Activated T-cell treated with anti-CD3 and anti-CD28 coated beads, Interleukin-2, amount 50 U/mL, for 48 hours (primary cell): ENCODE data around the gene MSX1.
A peak's percentile ranks its signal among the peaks of the same experiment; 100 is the strongest.
"Not testable (repeated sequence)": the region's sequence is repeated elsewhere in the genome, so short reads cannot be mapped to it uniquely, and the experiment has no call there.

Source experiments
- DNase-seq, 2 experiments: peaks; one replicate each; pipeline ENCODE4 v3.0.0-alpha.2; 2020

MSX1 gene

DNA sequence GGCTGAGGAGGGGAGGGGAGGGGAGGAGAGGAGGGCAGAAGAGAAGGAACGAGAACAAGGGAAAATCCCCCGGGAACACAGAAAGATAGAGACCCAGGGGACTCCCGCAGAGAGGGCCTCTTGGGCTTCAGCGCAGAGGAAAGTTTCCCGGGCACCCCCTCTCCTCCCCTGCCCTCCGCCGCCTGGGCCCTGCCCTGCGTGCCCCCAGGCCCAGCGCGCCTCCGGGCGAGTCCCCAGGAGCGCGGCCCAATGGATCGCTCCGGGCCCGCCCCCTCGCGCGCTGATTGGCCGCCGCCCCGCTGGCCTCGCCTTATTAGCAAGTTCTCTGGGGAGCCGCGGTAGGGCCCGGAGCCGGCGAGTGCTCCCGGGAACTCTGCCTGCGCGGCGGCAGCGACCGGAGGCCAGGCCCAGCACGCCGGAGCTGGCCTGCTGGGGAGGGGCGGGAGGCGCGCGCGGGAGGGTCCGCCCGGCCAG is at the start of gene MSX1:
Gene MSX1 (plus strand): TSS at position 341 of the 474 bp plus-strand sequence. CDS start 235 bp downstream, outside the sequence.
- peak; percentile 67 to 69 for DNase-seq

DNA sequence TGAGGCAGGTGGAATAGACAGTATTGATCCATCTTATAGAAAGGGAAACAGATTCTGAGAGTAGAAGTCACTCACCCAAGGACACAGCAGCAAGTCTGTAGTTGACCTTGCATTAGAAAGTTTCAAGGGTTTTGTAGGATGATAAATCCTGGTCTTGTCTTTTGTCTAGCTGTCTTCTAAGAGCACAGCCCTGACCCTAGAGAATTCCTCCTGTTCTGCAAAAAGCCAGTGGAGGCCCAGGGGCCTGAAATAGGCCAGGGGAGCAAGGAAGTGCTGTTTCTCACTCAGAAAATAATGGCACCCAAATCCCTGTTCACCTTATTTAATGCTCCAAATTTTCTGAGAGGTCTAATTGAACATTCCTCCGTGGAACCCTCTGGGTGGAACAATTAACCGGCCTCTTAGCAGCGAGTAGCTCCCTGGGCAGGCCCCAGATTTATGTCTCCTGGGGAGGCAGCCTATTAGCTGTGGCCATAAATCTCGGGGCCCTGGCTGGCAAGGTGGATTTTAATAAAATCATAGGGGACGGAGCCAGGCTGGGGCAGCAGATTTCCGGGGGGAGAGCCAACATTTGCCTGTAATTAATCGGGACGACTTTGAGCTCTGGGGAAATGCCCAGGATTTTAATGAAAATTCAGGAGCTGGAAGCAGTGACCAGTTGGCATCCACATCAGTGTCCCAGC is 49.2 kb upstream of the MSX1 start:
- no peak for DNase-seq

DNA sequence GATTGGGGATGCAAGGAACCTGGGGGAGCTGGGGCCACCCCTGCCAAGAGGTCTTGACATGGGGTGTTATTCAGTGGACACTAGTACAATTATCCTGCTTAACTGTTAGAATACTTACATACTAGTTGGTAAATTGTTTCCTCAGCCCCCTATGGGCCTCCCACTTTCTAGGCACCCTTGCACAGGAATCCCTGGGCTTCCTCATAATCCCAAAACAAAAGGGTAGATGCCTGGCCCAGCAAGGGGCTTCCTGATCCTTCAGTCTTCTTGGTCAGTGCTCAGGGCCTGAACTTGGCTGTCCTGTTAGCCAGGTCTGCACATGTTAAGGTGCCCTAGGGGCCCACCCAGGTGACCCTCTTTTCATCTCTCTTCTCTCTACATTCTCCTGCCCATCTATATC is 48.7 kb upstream of the MSX1 start:
- DNase-seq = no peak

DNA sequence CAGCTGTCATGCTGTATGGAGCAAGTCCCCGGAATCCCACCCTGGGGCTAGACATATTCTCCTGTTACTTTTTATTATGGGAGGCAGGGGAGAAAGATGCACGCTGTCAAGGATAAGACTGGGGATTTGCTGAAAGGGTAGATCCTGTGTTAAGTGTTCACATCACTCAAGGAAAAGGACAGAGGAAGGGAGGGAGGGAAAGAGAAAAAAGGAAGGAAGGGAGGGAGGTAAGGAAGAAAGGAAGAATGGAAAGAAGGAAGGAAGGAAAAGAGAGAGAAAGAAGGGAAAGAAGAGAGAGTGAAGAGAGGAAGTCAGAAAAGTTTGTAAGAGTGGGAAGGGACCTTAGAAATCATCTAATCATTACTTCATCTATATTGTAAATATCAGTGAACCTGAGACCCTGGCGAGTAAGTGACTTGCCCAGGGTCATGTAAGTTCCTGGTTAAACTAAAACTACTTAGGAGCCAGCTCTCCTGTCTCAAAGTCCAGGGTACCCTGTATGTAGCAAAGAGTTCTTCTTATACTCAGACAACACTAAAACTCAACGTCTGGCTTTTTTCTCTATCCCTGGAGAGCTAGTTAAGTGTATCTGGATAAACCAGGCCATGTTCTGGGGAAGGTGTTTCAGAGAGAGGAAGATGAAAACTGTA is 47.2 kb upstream of the MSX1 start:
- DNase-seq = no peak

DNA sequence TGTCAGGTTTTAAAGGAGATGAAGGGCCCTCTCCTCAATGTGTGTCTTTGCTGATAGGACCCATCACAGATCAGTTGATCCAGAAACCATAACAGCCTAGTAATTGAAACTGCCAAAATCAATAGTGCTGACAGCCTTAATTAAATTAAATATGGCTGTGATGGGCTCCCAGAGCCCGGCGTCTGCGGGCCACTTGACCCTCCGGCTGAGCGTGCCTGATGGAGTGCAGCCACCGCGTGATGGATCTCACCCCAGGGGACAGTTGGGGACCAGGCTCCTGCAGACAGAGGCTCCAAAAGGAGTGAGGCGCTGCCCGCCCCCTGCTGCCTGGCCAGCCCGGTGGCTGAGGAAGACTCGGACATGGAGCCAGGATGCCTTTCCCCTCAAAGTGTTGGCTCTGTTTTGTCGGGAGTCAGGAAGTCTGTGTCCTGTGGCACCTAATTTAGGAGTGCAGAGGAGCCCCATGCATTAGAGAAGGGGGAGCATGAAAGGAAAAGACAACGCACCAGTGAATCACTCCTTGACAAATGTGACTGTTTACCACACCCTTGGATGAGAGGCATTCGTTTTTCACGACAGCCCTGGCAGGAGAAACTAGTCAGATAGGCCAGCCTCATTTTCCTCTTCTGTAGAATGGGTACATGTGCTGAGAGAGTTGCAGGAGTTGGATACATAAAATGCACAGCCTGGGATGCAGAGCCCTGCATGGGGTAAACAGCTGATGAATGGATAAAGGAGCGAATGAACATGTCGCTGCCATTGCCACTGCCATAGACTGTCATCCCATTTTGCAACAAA is 40.9 kb upstream of the MSX1 start:
- DNase-seq = no peak

DNA sequence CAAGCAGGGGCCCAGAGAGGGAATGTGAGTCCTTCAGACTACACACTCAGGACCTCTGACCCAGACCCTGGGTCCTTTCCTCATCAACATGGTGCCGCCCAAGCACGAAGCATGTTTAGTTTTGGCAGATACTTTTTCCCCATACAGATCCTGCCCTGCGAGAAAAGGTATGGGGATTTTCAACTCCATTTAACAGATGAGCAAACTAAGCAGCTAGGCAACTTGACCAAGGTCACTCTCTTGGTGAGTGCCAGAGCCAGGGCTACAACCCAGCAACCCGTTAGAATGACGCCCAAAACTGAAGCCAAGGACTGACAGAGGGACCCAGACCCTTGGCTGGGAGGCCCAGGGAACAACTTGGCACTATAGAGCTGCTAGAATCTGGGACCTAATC is 40.3 kb upstream of the MSX1 start:
- no peak for DNase-seq

DNA sequence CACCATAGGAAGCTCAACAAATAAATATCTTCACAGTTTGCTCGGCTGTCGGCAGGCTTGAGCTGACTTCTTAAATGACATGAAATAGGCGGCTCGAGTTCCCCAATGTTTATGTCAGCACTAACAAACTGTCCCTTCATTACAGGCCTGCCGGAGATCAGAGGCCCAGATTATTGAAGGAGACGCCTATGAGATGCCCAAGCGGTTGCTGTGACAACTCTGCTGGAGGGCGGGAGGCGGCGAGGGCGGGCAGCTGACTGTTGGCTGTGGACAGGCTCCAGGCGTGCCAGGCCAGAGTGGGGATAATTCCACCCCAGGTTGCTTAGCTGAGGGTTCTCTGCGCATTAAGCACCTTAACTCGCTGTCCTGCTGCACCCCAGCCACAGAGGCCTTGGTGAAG is 39.2 kb upstream of the MSX1 start:
- DNase-seq = no peak

DNA sequence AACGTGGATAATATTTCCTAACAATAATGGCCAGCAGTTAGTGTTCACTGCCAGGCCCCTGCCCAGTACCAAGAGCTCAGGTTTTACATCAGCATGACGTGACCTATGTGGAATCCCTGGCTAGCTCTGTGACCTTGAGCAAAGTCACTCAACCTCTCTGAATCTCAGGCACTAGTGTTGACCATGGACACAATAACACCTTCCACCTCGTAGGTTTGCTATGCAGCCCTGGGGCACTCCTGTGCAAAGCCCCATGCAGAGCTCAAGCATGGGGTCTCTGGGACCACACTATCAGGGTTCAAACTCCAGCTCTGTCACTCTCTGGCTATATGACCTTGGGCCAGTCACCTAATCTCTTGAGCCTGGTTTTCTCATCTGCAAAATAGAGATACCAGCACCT is 38.7 kb upstream of the MSX1 start:
- no peak for DNase-seq

DNA sequence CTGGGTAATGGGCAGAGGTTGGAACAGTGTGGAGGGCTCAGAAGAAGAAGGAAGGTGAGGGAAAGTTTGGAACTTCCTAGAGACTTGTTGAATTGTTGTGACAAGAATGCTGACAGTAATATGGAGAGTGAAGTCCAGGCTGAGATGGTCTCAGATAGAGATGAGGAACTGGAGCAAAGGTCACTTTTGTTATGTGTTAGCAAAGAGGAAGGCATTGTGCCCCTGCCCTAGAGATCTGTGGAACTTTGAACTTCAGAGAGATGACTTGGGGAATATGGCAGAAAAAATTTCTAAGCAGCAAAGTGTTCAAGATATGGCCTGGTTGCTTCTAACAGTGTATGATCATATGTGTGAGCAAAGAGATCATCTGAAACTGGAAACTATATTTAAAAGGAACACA is 37.9 kb upstream of the MSX1 start:
- no peak for DNase-seq

DNA sequence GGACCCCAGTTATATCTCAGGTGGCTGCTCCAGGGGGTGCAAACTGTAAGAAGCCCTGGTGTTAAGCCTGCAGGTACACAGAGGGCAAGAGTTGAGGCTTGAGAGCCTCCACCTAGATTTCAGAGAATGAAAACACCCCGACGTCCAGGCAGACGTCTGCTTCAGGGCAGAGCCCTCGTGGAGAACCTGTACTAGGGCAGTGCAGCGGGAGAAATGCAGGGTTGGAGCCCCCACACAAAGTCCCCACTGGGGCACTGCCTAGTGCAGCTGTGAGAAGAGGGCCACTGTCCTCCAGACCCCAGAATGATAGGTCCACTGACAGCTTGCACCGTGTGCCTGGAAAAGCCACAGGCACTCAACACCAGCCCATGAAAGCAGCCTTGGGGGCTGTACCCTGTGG is 37.2 kb upstream of the MSX1 start:
- not testable (repeated sequence) for DNase-seq

DNA sequence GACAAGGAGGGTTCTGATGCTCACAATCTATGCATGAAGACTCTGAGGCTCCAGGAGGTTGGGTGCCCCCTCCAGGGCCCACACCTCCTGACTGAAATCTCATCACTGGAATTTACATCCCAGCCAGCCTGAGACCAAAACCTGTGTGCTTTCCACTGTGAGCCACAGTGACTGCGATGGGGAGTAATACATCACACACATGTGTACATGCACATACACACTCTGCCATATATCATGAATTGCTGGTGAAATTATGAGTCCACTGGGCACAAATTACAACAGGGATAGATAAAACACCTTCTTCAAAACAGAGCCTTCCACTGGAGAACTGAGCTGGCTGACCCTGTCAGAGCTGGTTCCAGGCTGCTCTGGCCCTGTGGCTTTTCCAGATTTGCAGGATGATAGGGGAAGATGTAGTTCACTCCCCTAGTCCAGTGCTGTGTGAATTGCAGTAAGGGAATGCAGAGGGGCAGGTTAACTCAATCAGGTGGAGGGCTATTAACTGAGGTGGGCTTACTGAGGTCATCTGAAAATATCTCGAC is 35.8 kb upstream of the MSX1 start:
- no peak for DNase-seq

DNA sequence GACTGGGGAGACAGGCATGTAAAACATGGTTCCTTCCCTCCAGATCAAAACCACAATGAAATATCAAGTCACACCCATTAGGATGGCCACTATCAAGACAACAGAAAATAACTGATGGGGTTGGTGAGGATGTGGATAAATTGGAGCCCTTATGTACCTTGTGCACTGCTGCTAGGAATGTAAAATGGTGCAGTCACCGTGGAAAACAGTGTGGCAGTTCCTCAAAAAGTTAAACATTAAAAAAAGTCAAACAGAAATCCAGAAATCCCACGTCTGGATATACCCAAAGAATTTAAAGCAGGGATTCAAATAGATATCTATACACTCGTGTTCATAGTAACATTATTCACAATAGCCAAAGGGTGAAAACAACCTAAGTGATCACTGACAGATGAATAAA is 35.2 kb upstream of the MSX1 start:
- DNase-seq = no peak

DNA sequence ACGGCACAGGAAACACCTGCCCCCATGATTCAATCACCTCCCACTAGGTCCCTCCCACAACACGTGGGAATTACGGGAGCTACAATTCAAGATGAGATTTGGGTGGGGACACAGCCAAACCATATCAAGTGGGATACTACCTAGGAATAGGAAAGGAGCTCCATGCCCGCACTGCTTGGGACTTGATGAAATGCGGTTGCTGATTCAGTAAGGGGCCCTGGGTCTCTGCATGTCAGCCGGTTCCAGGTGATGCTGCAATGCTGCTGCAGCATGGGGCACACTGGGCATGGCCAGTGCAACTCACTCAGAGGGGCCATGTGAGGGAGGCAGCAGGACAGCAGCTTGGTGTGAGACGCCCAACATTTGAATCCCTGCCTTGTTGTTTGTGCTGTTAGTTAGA is 34.0 kb upstream of the MSX1 start:
- DNase-seq = no peak

DNA sequence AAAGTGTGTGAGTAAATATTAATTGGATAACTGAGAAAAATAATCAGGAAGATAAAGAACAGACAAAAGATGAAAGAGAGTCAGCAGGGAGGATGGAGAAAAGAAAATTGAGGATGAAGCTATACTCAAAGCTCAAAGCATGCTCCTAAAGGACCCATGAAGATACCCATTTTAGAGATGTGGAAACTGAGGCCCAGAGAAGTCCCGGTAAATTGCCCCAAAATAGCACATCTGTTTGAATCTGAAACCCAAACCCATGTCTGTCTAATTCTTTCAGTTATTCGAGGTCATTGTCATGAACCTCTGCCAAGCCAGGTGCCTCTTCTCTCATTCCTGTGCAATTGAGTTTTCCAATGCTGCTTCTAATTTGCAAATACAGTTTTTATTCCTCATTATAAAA is 29.6 kb upstream of the MSX1 start:
- no peak for DNase-seq

DNA sequence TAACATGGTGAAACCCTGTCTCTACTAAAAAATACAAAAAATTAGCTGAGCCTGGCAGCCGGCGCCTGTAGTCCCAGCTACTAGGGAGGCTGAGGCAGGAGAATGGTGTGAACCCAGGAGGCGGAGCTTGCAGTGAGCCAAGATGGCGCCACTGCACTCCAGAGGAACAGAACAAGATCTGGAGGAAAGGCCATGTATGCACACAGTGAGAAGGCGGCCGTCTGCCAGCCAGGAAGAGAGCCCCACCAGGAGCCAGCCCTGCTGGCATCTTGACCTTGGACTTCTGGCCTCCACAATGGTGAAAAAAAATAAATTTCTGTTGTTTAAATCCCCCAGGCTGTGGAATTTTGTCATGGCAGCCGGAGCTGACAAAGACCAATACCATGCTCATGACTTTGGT is 28.2 kb upstream of the MSX1 start:
- no peak for DNase-seq

DNA sequence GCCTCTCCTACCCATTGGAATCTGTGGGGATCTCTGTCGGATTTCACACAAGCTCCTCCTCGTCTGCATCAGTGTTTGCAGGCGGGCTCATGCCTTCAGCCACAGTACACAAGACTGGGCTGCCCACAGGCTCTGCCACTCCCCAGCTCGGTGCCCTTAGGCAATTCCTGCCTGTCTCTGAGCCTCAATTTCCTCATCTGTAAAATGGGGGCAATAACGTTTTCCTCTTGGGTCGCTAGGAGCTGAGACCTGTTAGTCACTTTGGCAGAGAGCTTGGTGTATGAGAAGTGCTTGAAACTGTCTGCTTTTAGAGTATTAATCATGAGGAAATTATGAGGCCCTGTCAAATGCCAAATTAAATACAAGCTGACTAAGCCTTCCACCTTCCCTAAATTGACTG is 27.6 kb upstream of the MSX1 start:
- DNase-seq = no peak

DNA sequence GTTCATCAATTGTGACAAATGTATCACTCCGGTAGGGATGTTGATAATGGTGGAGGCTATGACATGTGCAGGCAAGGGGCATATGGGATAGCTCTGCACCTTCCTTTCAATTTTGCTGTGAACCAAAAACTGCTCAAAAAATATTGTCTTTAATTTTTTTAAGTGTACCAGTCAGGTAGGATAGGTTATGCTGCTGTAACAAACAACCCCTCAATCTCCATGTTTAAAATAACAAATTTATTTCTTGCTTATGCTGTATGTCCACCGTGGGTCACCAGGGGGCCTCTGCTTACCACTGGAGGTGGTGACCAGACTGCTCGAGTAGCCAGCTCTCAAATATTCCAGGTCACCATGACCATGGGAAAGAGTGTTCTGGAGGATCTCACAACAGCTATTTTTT is 23.4 kb upstream of the MSX1 start:
- DNase-seq = no peak

DNA sequence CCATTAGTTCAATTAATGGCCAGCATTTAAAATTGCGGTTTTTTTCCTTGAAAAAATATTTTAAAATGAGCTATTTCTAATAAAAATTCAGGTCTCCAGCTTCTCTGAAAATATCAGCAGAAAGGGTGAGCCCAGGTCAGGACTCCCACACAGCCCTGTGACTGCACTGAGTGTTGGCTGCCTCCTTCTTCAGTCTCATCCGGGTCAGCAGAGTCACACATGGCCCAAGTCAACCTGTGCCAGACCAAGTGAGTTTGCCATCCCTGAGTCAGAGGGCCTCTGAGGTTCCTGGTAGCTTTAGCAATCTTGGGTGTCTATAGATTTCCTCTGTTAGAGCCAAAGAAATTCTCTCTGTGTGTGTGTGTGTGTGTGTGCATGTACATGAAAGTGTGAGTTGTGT is 22.1 kb upstream of the MSX1 start:
- DNase-seq = no peak

DNA sequence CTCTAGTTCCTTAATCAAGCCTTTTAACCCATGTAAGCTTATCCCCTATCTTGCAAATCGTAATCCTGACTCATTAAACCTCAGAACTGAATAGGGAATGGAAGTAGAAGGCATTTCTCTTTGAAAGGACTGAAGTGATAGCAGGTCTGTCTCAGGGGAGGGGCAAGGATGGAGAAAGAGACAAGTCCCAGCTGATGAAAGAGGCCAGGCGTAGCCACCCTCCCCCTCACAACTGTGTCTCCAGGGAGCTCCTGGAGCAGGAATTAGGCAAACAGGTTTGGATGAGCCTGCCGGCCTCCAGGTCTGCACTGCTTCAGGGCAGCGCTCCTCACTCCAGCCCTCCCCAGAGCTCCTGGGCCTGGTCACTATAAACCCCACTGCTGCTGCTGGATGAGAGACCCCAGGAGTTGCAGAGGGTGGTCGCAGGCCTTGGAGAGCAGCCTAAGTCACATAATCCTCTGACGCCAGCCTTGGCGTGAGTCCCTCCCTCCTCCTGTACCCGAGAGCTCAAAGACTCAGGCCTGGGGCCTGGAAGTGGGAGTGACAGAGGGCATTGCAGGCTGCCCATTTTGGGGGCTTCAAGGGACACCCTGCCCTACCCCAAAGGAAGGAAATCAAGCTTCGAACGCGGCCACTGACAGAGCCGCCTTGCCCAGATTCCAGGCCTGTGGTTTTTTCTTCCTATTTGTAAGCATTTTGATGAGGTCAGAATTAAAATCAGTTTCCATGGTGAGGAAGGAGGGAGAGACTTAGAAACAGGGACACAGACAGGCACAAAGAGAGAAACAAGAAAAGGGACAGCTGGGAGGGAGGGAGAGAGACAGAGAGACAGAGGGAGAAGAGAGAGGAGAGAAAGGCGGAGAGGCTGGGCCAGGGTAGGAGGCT is 21.2 kb upstream of the MSX1 start:
- no peak for DNase-seq

DNA sequence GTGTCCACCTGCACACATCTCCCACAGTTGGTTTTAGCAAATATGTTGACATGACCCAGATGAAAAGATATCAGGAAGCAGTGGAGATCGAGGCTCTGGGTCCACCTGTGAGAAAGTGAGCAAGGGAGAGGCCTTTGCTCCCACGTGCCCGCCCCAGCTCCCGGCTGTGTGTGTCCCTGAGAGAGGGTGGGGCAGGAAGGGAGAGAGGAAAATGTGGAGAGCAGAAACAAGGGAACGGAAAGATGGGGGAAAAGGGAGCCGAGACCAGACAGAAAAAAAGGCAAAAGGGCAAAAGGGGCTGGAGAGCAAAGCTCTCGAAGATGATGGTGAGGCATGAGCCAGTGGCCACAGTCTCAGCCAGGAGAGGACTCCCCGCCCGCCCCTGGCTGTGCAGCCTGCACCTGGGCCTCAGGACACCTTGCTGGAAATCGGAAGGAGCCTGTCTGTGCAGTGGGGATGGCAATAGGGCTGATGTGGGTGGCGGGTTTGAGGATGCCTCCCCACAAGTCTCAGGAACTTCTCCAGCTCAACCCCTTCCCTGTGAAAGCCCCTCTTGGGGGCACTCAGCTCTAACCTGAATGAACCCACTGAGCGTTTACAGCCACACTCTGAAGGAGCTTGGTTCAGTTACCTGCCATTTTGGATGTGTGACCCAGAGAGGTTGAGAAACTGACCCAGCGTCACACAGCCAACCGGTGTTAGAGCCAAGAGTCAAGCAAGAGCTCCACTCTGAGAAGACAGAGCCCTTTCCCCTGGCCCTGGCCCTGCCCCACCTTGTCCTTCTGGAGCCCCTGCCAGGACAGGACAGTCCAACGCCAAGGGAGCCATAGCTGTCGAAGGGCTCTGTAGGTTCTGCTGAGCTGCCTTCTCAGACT is 20.3 kb upstream of the MSX1 start:
- DNase-seq = no peak

DNA sequence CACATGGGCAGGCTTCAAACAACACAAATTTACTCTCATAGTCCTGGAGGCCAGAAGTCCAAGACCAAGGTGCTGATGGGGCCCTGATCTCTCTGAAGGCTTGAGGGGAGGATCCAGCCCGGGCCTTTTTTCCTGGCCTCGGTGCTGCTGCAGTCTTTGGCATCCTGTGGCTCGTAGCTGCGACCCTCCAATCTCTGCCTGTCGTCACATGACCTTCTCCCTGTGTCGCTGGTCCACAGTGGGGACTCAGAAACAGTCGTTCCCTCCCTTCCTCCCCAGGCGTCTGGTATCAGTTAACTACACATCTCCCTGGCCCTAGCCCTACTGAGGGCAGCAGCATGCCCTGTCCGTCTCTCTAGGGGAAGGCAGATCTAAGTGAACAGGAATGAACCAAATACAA is 19.1 kb upstream of the MSX1 start:
- no peak for DNase-seq

DNA sequence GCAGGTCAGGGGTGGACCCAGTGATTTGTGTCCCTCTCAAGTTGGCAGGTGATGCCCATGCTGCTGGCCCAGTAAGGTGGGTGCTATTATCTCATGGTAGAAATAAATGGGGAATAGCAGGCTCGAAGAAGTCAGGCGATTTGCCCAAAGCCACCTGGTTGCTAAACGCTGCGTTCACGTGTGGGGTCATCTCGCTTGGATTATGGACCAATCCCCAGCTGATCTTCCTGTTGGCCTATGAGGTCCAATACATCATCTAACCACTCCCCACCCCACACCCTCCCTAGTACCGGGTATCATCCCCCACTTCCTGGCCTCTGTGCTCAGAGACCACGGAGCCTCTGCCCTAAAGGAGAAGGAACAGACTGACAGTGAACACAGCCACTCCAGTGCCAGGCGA is 18.3 kb upstream of the MSX1 start:
- DNase-seq = no peak
